MM.1S (cell line): ENCODE measurements around the gene IGIP.

Experiments used
- DNase-seq: peaks from one replicate; pipeline ENCODE4 v3.0.0-alpha.2; 2015
- H2AFZ ChIP-seq: fragments of 300-600 bp; sonication (generic); 2 replicates; pipeline ENCODE4 v1.6.0; 2016; ENCODE audit warnings: antibody characterized with exemption, low read length
- H3F3A ChIP-seq: fragments of 300-600 bp; sonication (generic); 2 replicates; pipeline ENCODE4 v1.6.1; 2016; ENCODE audit warnings: mild to moderate bottlenecking, antibody characterized with exemption, low read length, moderate library complexity, mixed read lengths; ENCODE audit not compliant: insufficient read depth
- H3K27ac ChIP-seq: fragments of 300-600 bp; sonication (generic); 2 replicates; pipeline ENCODE4 v1.5.1; 2016; ENCODE audit warnings: mild to moderate bottlenecking, low read length
- H3K27me3 ChIP-seq: fragments of 300-600 bp; sonication (generic); replicated peaks from 2 replicates; pipeline ENCODE4 v1.6.0; 2016; ENCODE audit warnings: low read length; ENCODE audit not compliant: insufficient read depth
- H3K36me3 ChIP-seq: fragments of 300-600 bp; sonication (generic); replicated peaks from 2 replicates; pipeline ENCODE4 v1.6.1; 2016; ENCODE audit warnings: mild to moderate bottlenecking, low read length, mixed read lengths; ENCODE audit not compliant: insufficient read depth
- H3K4me1 ChIP-seq: fragments of 300-600 bp; sonication (generic); 2 replicates; pipeline ENCODE4 v1.6.1; 2016; ENCODE audit warnings: low read length, mixed read lengths
- H3K4me2 ChIP-seq: fragments of 300-600 bp; sonication (generic); 2 replicates; pipeline ENCODE4 v1.6.0; 2016; ENCODE audit warnings: low read depth, low read length
- H3K4me3 ChIP-seq: fragments of 300-600 bp; sonication (generic); 2 replicates; pipeline ENCODE4 v1.5.1; 2016; ENCODE audit warnings: low read length, mixed read lengths
- H3K79me2 ChIP-seq: fragments of 300-600 bp; sonication (generic); 2 replicates; pipeline ENCODE4 v1.6.1; 2016; ENCODE audit warnings: mixed run types, low read length, mixed read lengths
- H3K9ac ChIP-seq: fragments of 300-600 bp; sonication (generic); 2 replicates; pipeline ENCODE4 v1.6.1; 2016; ENCODE audit warnings: low read length, mixed read lengths
- H3K9me2 ChIP-seq: fragments of 300-600 bp; sonication (generic); replicated peaks from 2 replicates; pipeline ENCODE4 v1.6.1; 2016; ENCODE audit warnings: mild to moderate bottlenecking, low read length, mixed read lengths; ENCODE audit not compliant: insufficient read depth
- H3K9me3 ChIP-seq: fragments of 300-600 bp; sonication (generic); replicated peaks from 2 replicates; pipeline ENCODE4 v1.6.1; 2016; ENCODE audit warnings: mild to moderate bottlenecking, low read length, mixed read lengths; ENCODE audit not compliant: insufficient read depth
- H4K20me1 ChIP-seq: fragments of 300-600 bp; sonication (generic); 2 replicates; pipeline ENCODE4 v1.6.1; 2016; ENCODE audit warnings: mild to moderate bottlenecking, low read length, moderate library complexity, mixed read lengths; ENCODE audit not compliant: insufficient read depth
- EZH2 ChIP-seq: fragments of 300-600 bp; sonication (generic); optimal IDR thresholded peaks from 2 replicates; pipeline ENCODE3; 2017; ENCODE audit warnings: low read depth, mild to moderate bottlenecking, antibody characterized with exemption, low read length, mixed read lengths
- EZH2phosphoT487 ChIP-seq: fragments of 300-600 bp; sonication (generic); IDR thresholded peaks from 2 replicates; pipeline ENCODE4 v1.6.1; 2018; ENCODE audit warnings: antibody characterized with exemption, low read length
- TF ChIP-seq, protein P1 (sequence below): fragments of 300-600 bp; sonication (generic); IDR thresholded peaks from 2 replicates; pipeline ENCODE4 v1.5.1; 2016; ENCODE audit warnings: antibody characterized with exemption, low read length, mixed read lengths

Gene IGIP

GRCh38 chr5:140130949-140131733 is 5.4 kb downstream of the IGIP start:
- Histone ChIP-seq H4K20me1 (no peaks in the 10 kb centered on the region), H3K27ac (no peak overlapping the region), H3K9ac (no peak overlapping the region), H2AFZ (no peak overlapping the region), H3K4me2 (no peak overlapping the region), H3F3A (no peaks in the 10 kb centered on the region), H3K27me3 (no peaks in the 10 kb centered on the region), H3K79me2 (no peaks in the 10 kb centered on the region), H3K36me3 (no peaks in the 10 kb centered on the region), H3K9me3 (no peaks in the 10 kb centered on the region), H3K9me2 (no peaks in the 10 kb centered on the region), H3K4me1 (peaks cover 9% of the 10 kb centered on the region), H3K4me3 (no peak overlapping the region)
- TF ChIP-seq EZH2phosphoT487 (no peak), EZH2 (no peak)
- TF ChIP-seq, protein P1, sequence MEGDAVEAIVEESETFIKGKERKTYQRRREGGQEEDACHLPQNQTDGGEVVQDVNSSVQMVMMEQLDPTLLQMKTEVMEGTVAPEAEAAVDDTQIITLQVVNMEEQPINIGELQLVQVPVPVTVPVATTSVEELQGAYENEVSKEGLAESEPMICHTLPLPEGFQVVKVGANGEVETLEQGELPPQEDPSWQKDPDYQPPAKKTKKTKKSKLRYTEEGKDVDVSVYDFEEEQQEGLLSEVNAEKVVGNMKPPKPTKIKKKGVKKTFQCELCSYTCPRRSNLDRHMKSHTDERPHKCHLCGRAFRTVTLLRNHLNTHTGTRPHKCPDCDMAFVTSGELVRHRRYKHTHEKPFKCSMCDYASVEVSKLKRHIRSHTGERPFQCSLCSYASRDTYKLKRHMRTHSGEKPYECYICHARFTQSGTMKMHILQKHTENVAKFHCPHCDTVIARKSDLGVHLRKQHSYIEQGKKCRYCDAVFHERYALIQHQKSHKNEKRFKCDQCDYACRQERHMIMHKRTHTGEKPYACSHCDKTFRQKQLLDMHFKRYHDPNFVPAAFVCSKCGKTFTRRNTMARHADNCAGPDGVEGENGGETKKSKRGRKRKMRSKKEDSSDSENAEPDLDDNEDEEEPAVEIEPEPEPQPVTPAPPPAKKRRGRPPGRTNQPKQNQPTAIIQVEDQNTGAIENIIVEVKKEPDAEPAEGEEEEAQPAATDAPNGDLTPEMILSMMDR: no peak
- DNase-seq: no peak

DNA sequence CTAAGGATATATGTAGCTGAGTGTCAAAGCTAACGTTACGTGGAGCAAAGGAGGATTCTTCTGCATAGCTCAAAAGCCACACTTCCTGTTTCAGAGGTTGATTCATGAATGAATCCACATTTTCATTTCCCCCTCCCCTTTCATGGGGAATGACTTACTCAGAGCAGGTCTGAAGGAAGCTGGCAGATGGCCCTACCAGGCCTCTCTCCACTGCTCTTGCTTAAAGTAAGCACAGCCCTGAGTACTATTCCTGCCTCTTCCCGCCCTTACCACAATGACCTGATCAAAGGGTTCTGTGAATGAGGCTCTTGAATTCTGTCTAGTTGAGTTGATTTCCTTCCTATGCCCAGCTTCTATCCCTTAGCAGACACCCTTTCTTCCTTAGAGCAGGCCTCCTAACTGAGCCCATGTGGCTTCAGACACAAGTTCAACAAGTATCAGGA is 6.3 kb downstream of the IGIP start:
- Histone ChIP-seq H3K27ac (no peak overlapping the region), H3K9me2 (no peaks in the 10 kb centered on the region), H3K9me3 (no peaks in the 10 kb centered on the region), H2AFZ (no peak overlapping the region), H3F3A (no peaks in the 10 kb centered on the region), H4K20me1 (no peaks in the 10 kb centered on the region), H3K4me3 (no peak overlapping the region), H3K79me2 (no peaks in the 10 kb centered on the region), H3K4me2 (no peak overlapping the region), H3K9ac (no peak overlapping the region), H3K27me3 (no peaks in the 10 kb centered on the region), H3K36me3 (no peaks in the 10 kb centered on the region), H3K4me1 (peaks cover 9% of the 10 kb centered on the region)
- no peak for TF ChIP-seq EZH2phosphoT487
- TF ChIP-seq EZH2: no peak
- TF ChIP-seq, protein P1: no peak
- no peak for DNase-seq

GRCh38 chr5:140133514-140134167 is 7.9 kb downstream of the IGIP start:
- Histone ChIP-seq H3K9me2 (no peaks in the 10 kb centered on the region), H3F3A (no peaks in the 10 kb centered on the region), H3K4me3 (no peak overlapping the region), H4K20me1 (no peaks in the 10 kb centered on the region), H2AFZ (no peak overlapping the region), H3K9ac (no peak overlapping the region), H3K27me3 (no peaks in the 10 kb centered on the region), H3K36me3 (no peaks in the 10 kb centered on the region), H3K4me1 (peaks cover 9% of the 10 kb centered on the region), H3K79me2 (no peaks in the 10 kb centered on the region), H3K9me3 (no peaks in the 10 kb centered on the region), H3K4me2 (no peak overlapping the region), H3K27ac (no peak overlapping the region)
- no peak for DNase-seq
- TF ChIP-seq EZH2phosphoT487 (no peak), EZH2 (no peak)
- TF ChIP-seq, protein P1: no peak
